PC-9 (cell line): ENCODE data around the gene PRR33.

Experiments used
- CTCF ChIP-seq: fragments of 200-600 bp; sonication (generic); conservative IDR thresholded peaks from 2 replicates; pipeline ENCODE4 v1.6.1; 2017; ENCODE audit warnings: mixed run types, antibody characterized with exemption, mild to moderate bottlenecking, moderate library complexity
- EZH2 ChIP-seq: fragments of 200-600 bp; sonication (generic); IDR thresholded peaks from 2 replicates; pipeline ENCODE4 v1.8.0; 2017; ENCODE audit warnings: antibody characterized with exemption, low read depth

- TF ChIP-seq CTCF: no peak
- no peak for TF ChIP-seq EZH2
Measured at GRCh38 chr11:1860108-1860507, 31.6 kb downstream of the PRR33 start.
